Skeletal muscle cell (primary cell): ENCODE results near the gene THOC6.

Experiments used
- DNase-seq: peaks from one replicate; pipeline ENCODE4 v3.0.0-alpha.2; 2010; ENCODE audit warnings: low read depth
- H3K4me3 ChIP-seq: 2 replicates; pipeline ENCODE4 v1.5.1; 2011; ENCODE audit warnings: low read depth, mild to moderate bottlenecking, control low read depth, low read length, moderate library complexity

The THOC6 gene

GRCh38 chr16:3026609-3027488, 3.0 kb downstream of the THOC6 start:
- no peak for DNase-seq
- H3K4me3 ChIP-seq, result no peak overlapping the region

GRCh38 chr16:3027489-3027795, 3.6 kb downstream of the THOC6 start:
- DNase-seq, result no peak
- no peak overlapping the region for H3K4me3 ChIP-seq

- H3K4me3 ChIP-seq, result no peak overlapping the region
- DNase-seq, result peak; percentile 19
Measured at GRCh38 chr16:3027983-3028715, 4.3 kb downstream of the THOC6 start.

GRCh38 chr16:3028716-3029319, 5.0 kb downstream of the THOC6 start:
- no peak for DNase-seq
- H3K4me3 ChIP-seq, result no peak overlapping the region

- no peak for DNase-seq
- H3K4me3 ChIP-seq, result peak overlapping the region; percentile 30
Measured at GRCh38 chr16:3029491-3030221, 5.8 kb downstream of the THOC6 start.

GRCh38 chr16:3030222-3031212, 6.7 kb downstream of the THOC6 start:
- no peak overlapping the region for H3K4me3 ChIP-seq
- DNase-seq, result no peak

- no peak for DNase-seq
- no peak overlapping the region for H3K4me3 ChIP-seq
Measured at GRCh38 chr16:3032624-3033023, 8.8 kb downstream of the THOC6 start.

- H3K4me3 ChIP-seq, result no peak overlapping the region
- no peak for DNase-seq
Measured at GRCh38 chr16:3035289-3035971, 11.6 kb downstream of the THOC6 start.

GRCh38 chr16:3035972-3036725, 12.3 kb downstream of the THOC6 start:
- no peak for DNase-seq
- H3K4me3 ChIP-seq, result no peak overlapping the region

- no peak within 1 kb of the TSS for H3K4me3 ChIP-seq
- DNase-seq, result no peak
Measured at GRCh38 chr16:3036726-3037315, 13.0 kb downstream of the THOC6 start, which contains the start of gene BICDL2. BICDL2 (minus strand) TSS chr16:3036944; CDS start chr16:3035496, 1,448 bp downstream.

- DNase-seq, result no peak
- no peak overlapping the region for H3K4me3 ChIP-seq
Measured at GRCh38 chr16:3038256-3038655, 14.4 kb downstream of the THOC6 start.

GRCh38 chr16:3038896-3039295, 15.1 kb downstream of the THOC6 start:
- no peak overlapping the region for H3K4me3 ChIP-seq
- DNase-seq, result no peak

GRCh38 chr16:3042376-3042775, 18.5 kb downstream of the THOC6 start:
- no peak overlapping the region for H3K4me3 ChIP-seq
- DNase-seq, result no peak

GRCh38 chr16:3044708-3045107, 20.9 kb downstream of the THOC6 start:
- no peak overlapping the region for H3K4me3 ChIP-seq
- no peak for DNase-seq

- peak within 1 kb of the TSS; percentile 54 for H3K4me3 ChIP-seq
- no peak for DNase-seq
Measured at GRCh38 chr16:3045758-3046640, 22.2 kb downstream of the THOC6 start, which contains the start of gene MMP25. MMP25 (plus strand) TSS chr16:3046561; CDS start chr16:3046918, 357 bp downstream.
